H9 (cell line): ENCODE data around the gene FAM8A1. TPM values are rescaled to one million over a fixed set of nuclear protein-coding genes. Genes with fewer than 3 reads are reported as not detected.

Experiments
- DNase-seq: peaks from one replicate; pipeline ENCODE4 v3.0.0-alpha.2; 2017
- H2AFZ ChIP-seq: one replicate; pipeline ENCODE4 v1.6.1; 2013; ENCODE audit warnings: mild to moderate bottlenecking, low read length, control low read depth, moderate library complexity
- H2AK5ac ChIP-seq: 2 replicates; pipeline ENCODE4 v1.6.1; 2013; ENCODE audit warnings: low read length, control low read depth, mixed read lengths; ENCODE audit not compliant: insufficient read length
- H2BK120ac ChIP-seq: one replicate; pipeline ENCODE4 v1.6.1; 2013; ENCODE audit warnings: low read depth, mild to moderate bottlenecking, low read length, control low read depth, inconsistent platforms; ENCODE audit not compliant: poor library complexity, severe bottlenecking
- H2BK12ac ChIP-seq: 2 replicates; pipeline ENCODE4 v1.6.1; 2013; ENCODE audit warnings: low read length, control low read depth, mixed read lengths, low read depth; ENCODE audit not compliant: insufficient read length
- H2BK15ac ChIP-seq: 2 replicates; pipeline ENCODE4 v1.6.1; 2013; ENCODE audit warnings: low read depth, low read length, control low read depth
- H2BK20ac ChIP-seq: one replicate; pipeline ENCODE4 v1.6.1; 2013; ENCODE audit warnings: low read depth, mild to moderate bottlenecking, low read length, control low read depth, inconsistent platforms; ENCODE audit not compliant: poor library complexity, severe bottlenecking
- H2BK5ac ChIP-seq: 2 replicates; pipeline ENCODE4 v1.6.1; 2013; ENCODE audit warnings: low read length, control low read depth, mixed read lengths; ENCODE audit not compliant: insufficient read length
- H3K14ac ChIP-seq: 2 replicates; pipeline ENCODE4 v1.6.1; 2013; ENCODE audit warnings: low read length, control low read depth; ENCODE audit not compliant: insufficient read depth
- H3K18ac ChIP-seq: 2 replicates; pipeline ENCODE4 v1.6.1; 2013; ENCODE audit warnings: low read depth, mild to moderate bottlenecking, mixed read lengths, low read length, control low read depth; ENCODE audit not compliant: insufficient read length
- H3K23ac ChIP-seq: 2 replicates; pipeline ENCODE4 v1.6.1; 2013; ENCODE audit warnings: low read length, control low read depth, mixed read lengths, low read depth; ENCODE audit not compliant: insufficient read length
- H3K23me2 ChIP-seq: 2 replicates; pipeline ENCODE4 v1.6.1; 2013; ENCODE audit warnings: low read depth, mild to moderate bottlenecking, mixed read lengths, low read length, control low read depth; ENCODE audit not compliant: insufficient read length, poor library complexity, severe bottlenecking
- H3K27ac ChIP-seq: 2 replicates; pipeline ENCODE4 v1.5.1; 2013; ENCODE audit warnings: low read length, control low read depth, mixed read lengths, low read depth; ENCODE audit not compliant: insufficient read length
- H3K27me3 ChIP-seq: 2 replicates; pipeline ENCODE4 v1.6.1; 2013; ENCODE audit warnings: low read length, control low read depth, inconsistent platforms; ENCODE audit not compliant: insufficient read depth
- H3K4ac ChIP-seq: 2 replicates; pipeline ENCODE4 v1.6.1; 2013; ENCODE audit warnings: low read depth, mild to moderate bottlenecking, control low read depth, inconsistent platforms, low read length, moderate library complexity
- H3K4me1 ChIP-seq: 2 replicates; pipeline ENCODE4 v1.6.1; 2013; ENCODE audit warnings: low read length, control low read depth, inconsistent platforms; ENCODE audit not compliant: insufficient read depth
- H3K4me2 ChIP-seq: 2 replicates; pipeline ENCODE4 v1.6.1; 2013; ENCODE audit warnings: low read length, control low read depth, mixed read lengths; ENCODE audit not compliant: insufficient read length, insufficient read depth
- H3K56ac ChIP-seq: 2 replicates; pipeline ENCODE4 v1.6.1; 2013; ENCODE audit warnings: low read depth, mild to moderate bottlenecking, mixed read lengths, low read length, control low read depth; ENCODE audit not compliant: insufficient read length
- H3K79me1 ChIP-seq: 2 replicates; pipeline ENCODE4 v1.6.1; 2013; ENCODE audit warnings: low read depth, mild to moderate bottlenecking, moderate library complexity, low read length, control low read depth, inconsistent platforms; ENCODE audit not compliant: insufficient read depth, poor library complexity, severe bottlenecking
- H3K79me2 ChIP-seq: 2 replicates; pipeline ENCODE4 v1.6.1; 2013; ENCODE audit warnings: low read length, control low read depth, inconsistent platforms; ENCODE audit not compliant: insufficient read depth
- H3K9ac ChIP-seq: 2 replicates; pipeline ENCODE4 v1.6.1; 2013; ENCODE audit warnings: low read length, control low read depth, mixed read lengths; ENCODE audit not compliant: insufficient read length; ENCODE audit errors: extremely low read depth
- H3K9me3 ChIP-seq: one replicate; pipeline ENCODE4 v1.6.1; 2013; ENCODE audit warnings: low read depth, low read length, inconsistent platforms; ENCODE audit not compliant: control insufficient read depth
- H3T11ph ChIP-seq: one replicate; pipeline ENCODE4 v1.6.1; 2013; ENCODE audit warnings: mild to moderate bottlenecking, low read length, control low read depth, inconsistent platforms
- H4K20me1 ChIP-seq: one replicate; pipeline ENCODE4 v1.6.1; 2013; ENCODE audit not compliant: control insufficient read depth, insufficient read length, insufficient read depth
- H4K5ac ChIP-seq: 2 replicates; pipeline ENCODE4 v1.6.1; 2013; ENCODE audit warnings: low read depth, mild to moderate bottlenecking, mixed read lengths, low read length, control low read depth; ENCODE audit not compliant: insufficient read length
- H4K8ac ChIP-seq: replicated peaks from 2 replicates; pipeline ENCODE4 v1.6.1; 2013; ENCODE audit warnings: low read length, control low read depth, mixed read lengths, low read depth; ENCODE audit not compliant: insufficient read length
- H4K91ac ChIP-seq: 2 replicates; pipeline ENCODE4 v1.6.1; 2013; ENCODE audit warnings: low read depth, mild to moderate bottlenecking, moderate library complexity, mixed read lengths, low read length, control low read depth; ENCODE audit not compliant: insufficient read length
- H3K27ac Mint-ChIP-seq, 3 experiments: 2 replicates in 2 of 3; 3 replicates in 1 of 3; pipeline ENCODE4 v1.8.0; 2020 to 2021; ENCODE audit warnings: mixed read lengths in 3 of 3, mild to moderate bottlenecking in 1 of 3, moderate library complexity in 1 of 3
- H3K27me3 Mint-ChIP-seq: 2 replicates; pipeline ENCODE4 v1.8.0; 2021; ENCODE audit warnings: low read depth, mild to moderate bottlenecking, moderate library complexity, mixed read lengths
- H3K36me3 Mint-ChIP-seq, 3 experiments: 2 replicates in 2 of 3; 3 replicates in 1 of 3; pipeline ENCODE4 v1.8.0; 2020 to 2021; ENCODE audit warnings: low read depth in 3 of 3, mixed read lengths in 3 of 3; ENCODE audit not compliant: insufficient read depth in 1 of 3
- H3K4me1 Mint-ChIP-seq, 2 experiments: 2 replicates each; pipeline ENCODE4 v1.8.0; 2020; ENCODE audit warnings: mixed read lengths in 2 of 2
- H3K4me3 Mint-ChIP-seq, 2 experiments: 2 replicates in 1 of 2; 3 replicates in 1 of 2; pipeline ENCODE4 v1.8.0; 2020 to 2021; ENCODE audit warnings: mild to moderate bottlenecking in 2 of 2, mixed read lengths in 2 of 2, moderate library complexity in 1 of 2
- H3K9me3 Mint-ChIP-seq, 2 experiments: 2 replicates in 1 of 2; 3 replicates in 1 of 2; pipeline ENCODE4 v1.8.0; 2020; ENCODE audit warnings: mild to moderate bottlenecking in 2 of 2, mixed read lengths in 2 of 2, moderate library complexity in 1 of 2
- WGBS: extraction: QIAGEN DNeasy Blood & Tissue Kit; methylation state at CpG from one replicate; pipeline ENCODE4 v1.1.7; 2013; ENCODE audit warnings: missing lambda C conversion rate, low lambda C conversion rate, mixed read lengths; ENCODE audit not compliant: insufficient read length; ENCODE audit errors: extremely low coverage; 5-methylcytosine and 5-hydroxymethylcytosine counted together
- total RNA-seq: library from RNA; stranded (reverse); gene quantifications from 2 replicates; pipeline ENCODE4 v1.2.1, GENCODE V29; 2021
- TF ChIP-seq, protein P1 (sequence below): fragments of 200-600 bp; sonication (generic); conservative IDR thresholded peaks from 3 replicates; pipeline ENCODE4 v1.8.0; 2021; ENCODE audit warnings: antibody characterized with exemption, mild to moderate bottlenecking

FAM8A1 gene
- total RNA-seq, 1 experiment from 2014 or later = 11.0 TPM

DNA sequence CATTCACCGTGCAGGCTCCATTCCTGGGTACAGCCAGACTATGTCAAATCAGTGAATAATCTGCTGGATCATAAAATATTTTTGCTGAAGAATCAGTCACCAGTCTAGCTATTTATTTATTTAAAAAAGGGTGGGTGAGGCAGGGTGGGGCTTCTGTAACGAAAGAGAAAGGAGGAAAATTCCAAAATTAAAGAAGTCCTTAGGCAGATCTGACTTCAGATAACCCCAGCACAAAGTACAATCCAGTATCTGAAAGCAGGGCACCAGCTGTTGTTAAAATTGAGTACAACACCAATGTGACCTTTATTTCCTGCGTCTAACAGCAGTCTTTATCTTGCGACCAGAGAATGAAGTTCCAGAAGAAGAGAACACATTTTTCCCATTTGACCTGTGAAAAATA lies 15.7 kb downstream of the FAM8A1 start:
- Histone ChIP-seq H3K79me1 (no peaks in the 10 kb centered on the region), H3K4ac (no peak overlapping the region), H3K18ac (no peak overlapping the region), H4K8ac (no peak overlapping the region), H3K79me2 (no peaks in the 10 kb centered on the region; the same call in 1 of the 2 replicates), H2BK120ac (no peak overlapping the region), H3K4me1 (no peaks in the 10 kb centered on the region), H3T11ph (no peak overlapping the region), H4K91ac (no peak overlapping the region), H2BK20ac (no peak overlapping the region), H3K27ac (no peak overlapping the region), H3K14ac (no peak overlapping the region), H4K5ac (no peak overlapping the region), H2AK5ac (no peak overlapping the region), H3K27me3 (no peaks in the 10 kb centered on the region), H2BK12ac (no peak overlapping the region), H2BK5ac (no peak overlapping the region), H3K4me2 (no peak overlapping the region), H4K20me1 (no peaks in the 10 kb centered on the region), H2BK15ac (no peak overlapping the region), H3K9ac (no peak overlapping the region), H3K56ac (no peak overlapping the region), H3K23me2 (no peaks in the 10 kb centered on the region), H2AFZ (no peak overlapping the region), H3K9me3 (no peaks in the 10 kb centered on the region), H3K23ac (no peak overlapping the region)
- H3K4me1 Mint-ChIP-seq = no peaks in the 10 kb centered on the region
- no peak for DNase-seq
- TF ChIP-seq, protein P1, sequence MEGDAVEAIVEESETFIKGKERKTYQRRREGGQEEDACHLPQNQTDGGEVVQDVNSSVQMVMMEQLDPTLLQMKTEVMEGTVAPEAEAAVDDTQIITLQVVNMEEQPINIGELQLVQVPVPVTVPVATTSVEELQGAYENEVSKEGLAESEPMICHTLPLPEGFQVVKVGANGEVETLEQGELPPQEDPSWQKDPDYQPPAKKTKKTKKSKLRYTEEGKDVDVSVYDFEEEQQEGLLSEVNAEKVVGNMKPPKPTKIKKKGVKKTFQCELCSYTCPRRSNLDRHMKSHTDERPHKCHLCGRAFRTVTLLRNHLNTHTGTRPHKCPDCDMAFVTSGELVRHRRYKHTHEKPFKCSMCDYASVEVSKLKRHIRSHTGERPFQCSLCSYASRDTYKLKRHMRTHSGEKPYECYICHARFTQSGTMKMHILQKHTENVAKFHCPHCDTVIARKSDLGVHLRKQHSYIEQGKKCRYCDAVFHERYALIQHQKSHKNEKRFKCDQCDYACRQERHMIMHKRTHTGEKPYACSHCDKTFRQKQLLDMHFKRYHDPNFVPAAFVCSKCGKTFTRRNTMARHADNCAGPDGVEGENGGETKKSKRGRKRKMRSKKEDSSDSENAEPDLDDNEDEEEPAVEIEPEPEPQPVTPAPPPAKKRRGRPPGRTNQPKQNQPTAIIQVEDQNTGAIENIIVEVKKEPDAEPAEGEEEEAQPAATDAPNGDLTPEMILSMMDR = no peak
- no peak overlapping the region for H3K27ac Mint-ChIP-seq
- H3K36me3 Mint-ChIP-seq = peaks cover 23 to 56% (median 42%) of the 10 kb centered on the region in 3 experiments
- H3K9me3 Mint-ChIP-seq = no peaks in the 10 kb centered on the region
- WGBS = no CpG with 5 or more reads among the region's 4 CpGs
- no peaks in the 10 kb centered on the region for H3K27me3 Mint-ChIP-seq
- no peak overlapping the region for H3K4me3 Mint-ChIP-seq
